HG03108 (cell line): Measurements from ENCODE around the gene ANKRD23.

ENCODE experiments used
- ATAC-seq: cut with Tn5 transposase; IDR thresholded peaks from one replicate; pipeline ENCODE4 v1.9.1; 2021; ENCODE audit warnings: moderate library complexity; ENCODE audit not compliant: unreplicated experiment

The ANKRD23 gene

DNA sequence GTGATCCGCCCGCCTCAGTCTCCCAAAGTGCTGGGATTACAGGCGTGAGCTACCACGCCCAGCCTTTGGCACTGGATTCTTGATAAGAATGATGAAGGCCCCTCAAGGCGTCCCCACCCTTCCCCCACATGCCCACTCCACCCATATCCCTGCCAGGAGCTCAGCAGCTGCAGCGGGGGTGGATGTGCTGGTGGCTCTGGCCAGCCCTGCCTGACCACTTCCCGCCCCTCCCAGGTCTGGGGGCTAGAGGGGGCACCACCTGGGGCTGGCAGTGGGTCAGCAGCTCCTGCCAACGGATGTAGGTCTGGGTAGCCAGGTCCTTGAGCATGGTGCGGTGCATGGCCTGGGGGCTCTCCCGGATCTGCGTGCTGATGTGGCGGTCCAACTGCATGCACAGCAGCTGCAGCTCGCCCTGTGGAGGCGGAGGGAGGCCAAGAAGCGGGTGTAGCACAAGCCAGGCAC, 33.8 kb upstream of the ANKRD23 start:
- no peak for ATAC-seq

DNA sequence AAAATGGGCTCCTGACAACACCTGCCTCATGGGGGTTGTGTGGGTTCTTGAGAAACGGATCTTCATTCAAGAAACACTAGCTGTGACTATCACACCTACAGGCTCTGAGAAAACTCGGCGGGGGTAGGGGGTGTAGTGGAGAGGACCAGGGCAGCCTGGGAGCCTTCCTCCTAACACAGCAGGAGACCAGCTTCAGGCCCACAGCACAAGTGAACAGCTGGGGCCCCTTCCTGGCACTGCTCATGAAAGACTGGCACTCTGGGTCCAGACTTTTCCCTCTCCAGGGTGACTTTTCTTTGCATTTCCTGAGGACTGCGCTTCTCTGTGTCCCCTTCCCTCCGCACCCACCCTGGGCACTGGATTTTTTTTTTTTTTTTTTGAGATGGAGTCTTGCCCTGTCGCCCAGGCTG, 33.2 kb upstream of the ANKRD23 start:
- ATAC-seq: no peak

DNA sequence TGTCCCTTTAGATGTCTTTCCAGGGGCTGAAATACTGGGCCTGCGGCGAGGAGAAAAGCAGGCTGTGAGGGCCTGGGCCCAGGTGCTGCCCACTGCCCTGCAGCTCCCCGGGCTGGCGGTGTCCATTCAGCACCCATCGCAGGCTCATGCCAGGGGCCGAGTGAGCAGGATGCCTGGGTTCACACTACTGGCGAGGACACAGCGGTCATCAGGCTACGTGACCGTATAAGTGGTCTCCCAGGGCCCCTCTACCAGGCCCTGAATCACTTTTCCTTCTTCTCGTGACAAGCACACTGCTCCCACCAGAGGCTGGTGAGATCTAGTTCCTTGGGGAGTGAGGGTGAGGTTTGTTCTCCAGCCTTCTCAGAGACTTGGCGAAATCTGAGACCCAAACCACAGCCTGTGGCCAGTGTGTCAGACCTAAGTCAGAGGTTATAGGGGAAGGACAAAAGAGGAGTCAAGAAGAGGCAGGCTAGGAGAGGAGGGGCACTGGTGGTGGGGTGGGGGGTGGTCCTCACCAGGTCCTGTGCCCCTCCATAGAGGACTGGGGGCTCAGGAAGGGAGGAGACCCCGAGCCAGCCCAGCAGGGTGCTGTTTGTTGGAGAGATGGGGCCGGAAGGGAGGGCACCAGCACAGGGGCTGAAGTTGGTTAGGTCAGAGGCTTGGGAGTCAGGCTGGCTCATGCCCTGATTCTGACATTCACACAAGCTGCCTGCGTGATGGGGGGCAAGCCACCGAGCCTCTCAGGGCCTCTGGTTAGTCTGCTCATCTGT, 32.6 kb upstream of the ANKRD23 start:
- no peak for ATAC-seq

DNA sequence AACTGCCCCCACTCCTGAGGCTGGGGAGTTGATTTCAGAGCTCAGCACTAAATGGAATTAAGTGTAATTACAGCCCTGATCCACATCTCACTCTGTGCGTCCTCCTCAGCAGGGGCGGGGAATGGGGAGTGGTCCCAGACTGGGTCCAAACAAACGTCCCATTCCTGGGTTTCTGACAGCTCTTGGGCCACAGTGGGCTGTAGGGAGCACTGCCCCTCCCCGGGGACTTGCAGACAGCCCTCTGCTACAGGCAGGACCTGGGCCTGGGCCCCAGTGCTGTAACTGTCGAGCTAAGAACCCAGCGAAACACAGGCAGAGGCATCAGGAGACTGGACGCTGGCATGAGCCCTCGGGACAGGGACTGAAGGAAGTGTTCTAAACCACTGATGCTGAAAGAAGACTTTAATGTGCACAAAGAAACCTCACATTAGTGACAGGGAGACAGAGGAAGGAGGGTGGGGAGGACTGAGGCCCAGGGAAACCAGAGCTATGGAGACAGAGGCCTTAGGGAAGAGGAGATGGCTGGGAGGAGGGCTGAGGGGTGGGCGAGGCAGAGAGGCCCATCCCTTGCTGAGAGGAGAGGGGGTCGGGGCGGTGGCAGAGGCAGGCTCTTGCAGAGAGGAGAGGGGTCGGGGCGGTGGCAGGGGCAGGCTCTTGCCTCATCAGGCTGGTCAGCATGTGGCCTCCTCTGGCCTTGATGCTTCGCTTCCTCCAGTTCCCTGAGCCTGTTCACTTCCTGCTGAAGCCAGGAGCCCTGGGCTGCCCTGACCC, 31.9 kb upstream of the ANKRD23 start:
- ATAC-seq: no peak

DNA sequence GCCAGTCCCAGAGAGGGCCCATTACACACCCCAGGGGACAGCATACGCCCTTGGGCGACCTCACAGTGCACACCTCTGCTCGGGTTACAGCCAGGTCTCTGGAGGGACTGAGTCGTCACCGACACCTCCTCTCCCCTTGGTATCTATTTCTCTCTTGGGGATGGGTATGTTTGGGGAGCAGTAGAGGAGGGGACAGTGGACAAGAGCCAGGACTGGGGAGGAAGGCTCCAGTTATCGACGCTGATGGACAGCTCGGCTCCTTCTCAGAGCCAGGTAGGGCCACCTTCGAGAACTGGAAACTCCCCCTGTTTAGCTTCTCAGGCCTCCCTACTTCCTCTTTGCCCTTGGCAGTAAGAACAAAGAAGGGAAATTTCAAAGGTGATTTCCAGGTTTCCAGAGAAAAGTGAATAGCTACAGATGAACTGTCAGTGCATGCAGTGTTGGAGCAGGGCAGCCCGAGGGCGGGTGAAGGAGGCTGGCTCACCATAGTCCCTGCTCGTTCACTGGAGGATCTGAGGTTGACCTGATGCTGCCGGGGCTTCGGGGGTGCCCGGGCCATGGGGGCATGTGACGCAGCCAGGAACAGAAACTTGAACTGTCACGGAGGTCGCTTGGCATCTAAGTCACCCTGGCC, 30.5 kb upstream of the ANKRD23 start:
- ATAC-seq: peak; percentile 44

DNA sequence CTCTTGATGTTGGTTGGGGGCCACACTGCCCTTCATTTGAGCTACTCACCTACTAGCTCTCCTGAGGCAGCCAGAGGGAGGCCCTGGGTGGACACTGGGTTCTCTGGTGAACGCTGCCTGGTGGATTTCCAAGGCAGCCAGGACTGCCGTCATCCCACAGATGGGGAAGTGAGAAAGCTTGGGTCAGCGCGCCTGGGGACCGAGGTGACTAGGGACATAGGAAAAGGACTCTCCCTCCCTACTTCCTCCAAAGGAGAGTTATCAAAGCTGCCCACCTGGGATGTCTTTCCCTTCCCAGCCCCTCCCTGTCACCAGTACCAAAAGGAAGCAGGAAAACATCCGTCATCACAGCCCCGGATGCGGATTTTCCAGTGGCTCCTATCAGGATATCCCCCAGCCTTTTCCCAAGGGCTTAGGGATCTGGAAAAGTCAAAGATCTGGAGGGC, 29.9 kb upstream of the ANKRD23 start:
- no peak for ATAC-seq

DNA sequence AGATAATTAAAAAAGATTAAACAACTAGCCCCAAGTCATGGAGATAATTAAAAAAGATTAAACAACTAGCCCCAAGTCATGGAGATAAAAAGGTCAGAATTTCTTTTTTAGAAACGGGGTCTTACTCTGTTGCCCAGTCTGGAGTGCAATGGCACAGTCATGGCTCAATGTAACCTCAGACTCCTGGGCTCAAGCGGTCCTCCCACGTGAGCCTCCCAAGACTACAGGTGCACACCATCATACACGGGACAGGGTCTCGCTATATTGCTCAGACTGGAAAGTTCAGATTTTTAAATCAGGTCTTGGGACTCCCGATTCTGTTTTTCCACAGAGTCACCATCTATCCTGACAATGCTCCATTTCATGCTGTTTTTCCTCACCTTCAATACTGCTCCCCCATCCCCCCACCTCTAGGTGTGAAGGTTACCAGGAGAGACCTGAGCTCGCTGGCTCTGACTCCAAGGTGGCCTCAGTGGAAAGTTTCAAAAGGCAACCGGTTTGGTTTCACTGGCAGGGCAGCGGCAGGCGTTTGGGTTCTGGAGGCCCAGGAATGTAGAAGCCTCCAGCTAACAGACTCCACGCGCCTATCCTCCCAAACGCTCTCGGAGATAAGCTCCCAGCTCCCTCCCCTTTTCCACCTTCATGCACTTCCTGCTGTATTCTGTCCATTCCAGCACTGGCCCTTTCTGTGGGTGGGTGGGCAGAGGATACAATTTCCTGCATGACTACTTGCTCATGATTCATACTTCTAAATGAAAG, 28.9 kb upstream of the ANKRD23 start:
- ATAC-seq: no peak

DNA sequence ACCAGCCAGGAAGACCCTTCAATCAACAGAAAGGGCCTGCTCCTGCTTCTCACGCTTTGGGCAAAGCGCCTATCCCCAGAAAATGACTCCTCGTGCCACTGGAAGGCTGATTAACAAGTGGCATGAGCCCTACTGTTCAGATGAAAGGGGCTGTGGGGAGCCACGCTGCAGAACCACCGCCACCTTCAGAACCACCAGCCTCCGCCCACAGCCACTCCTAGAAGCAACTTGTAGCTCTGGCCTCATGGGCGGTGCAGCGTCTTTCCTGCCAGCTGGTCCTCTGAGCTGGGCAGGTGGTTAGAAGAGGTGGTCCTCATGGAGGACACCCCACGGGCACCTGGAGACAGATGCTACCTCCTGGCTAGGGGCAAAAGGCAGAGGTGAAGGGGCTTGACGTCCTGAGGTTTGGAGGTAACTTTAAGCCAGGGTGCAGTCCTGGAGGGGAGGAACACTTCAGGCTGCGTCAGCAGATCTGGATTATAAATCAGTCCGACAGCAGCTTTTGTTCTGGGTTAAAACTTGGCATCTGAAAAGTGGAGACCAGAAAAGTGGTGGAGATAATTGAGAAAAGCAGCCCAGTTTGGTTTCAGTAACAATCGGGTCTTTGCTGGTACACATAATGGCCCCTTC, 26.9 kb upstream of the ANKRD23 start:
- no peak for ATAC-seq

DNA sequence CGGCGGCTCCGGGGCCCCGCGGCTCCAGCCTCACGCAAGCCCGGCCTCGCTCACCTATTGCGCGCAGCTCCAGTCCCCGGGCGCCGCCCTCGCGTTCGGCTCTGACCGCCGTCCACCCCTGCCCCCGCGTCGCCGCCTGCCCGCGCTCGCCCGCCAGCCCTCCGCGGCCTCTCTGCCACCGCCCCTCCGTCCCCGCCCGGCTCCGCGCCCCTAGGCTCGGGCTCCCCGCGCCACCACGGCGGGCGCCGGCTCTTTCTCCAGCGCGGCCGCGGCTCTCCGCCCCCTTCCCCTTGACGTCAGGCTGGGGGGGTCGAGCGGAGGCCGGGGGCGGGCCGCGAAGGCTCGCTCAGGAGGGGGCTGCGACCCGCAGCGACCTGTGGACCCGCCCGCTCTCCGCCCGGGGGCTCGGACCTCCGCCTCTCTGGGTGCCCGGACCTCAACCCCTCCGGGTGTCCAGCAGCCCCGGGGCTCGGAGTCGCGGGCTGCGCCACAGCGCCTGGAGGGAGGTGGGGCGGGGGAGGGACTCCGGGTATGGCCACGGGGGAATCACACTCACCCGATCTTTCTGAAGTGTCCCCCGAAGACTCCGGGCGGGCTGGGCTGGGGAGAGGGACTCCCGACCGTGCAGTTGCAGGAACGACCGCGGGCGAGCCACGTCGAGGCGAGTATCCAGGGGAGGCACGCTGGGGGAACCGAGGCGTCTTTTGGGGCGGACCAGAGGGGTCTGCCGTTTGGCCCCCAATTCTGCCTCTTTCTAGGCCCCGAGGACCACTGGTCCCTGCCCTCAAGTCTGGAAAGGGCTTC, 26.2 kb upstream of the ANKRD23 start, which contains the start of gene SEMA4C:
Gene SEMA4C, minus strand, starts transcription at position 259 of the 804 bp plus-strand sequence. CDS start 2,194 bp downstream, outside the sequence.
- no peak for ATAC-seq

DNA sequence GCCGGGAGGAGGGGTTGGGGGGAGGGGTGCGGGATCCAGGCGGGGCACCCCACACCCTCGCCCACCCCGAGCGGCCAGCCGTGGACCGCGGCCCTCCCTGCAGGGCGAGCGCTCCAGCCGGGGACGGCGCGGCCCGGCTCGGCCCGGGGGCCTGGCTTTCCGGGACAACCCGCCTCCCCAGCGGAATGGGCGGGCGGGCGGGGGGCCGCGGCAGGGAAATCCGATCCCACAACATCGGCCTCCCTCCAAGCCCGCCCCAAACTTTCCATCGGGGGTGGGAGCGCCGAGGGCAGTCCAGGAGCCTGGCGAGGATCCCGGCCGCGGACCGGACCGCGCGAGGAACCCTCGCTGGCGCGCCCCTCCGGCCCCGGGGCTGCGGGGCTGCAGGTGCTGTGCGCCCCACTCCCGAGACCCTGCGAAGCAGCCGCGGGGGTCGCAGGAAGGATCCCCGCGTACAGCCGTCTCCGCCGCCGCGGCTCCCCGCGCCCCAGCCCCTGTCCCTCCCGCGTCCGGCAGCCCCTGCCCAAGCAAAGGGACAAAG, 25.5 kb upstream of the ANKRD23 start:
- no peak for ATAC-seq

DNA sequence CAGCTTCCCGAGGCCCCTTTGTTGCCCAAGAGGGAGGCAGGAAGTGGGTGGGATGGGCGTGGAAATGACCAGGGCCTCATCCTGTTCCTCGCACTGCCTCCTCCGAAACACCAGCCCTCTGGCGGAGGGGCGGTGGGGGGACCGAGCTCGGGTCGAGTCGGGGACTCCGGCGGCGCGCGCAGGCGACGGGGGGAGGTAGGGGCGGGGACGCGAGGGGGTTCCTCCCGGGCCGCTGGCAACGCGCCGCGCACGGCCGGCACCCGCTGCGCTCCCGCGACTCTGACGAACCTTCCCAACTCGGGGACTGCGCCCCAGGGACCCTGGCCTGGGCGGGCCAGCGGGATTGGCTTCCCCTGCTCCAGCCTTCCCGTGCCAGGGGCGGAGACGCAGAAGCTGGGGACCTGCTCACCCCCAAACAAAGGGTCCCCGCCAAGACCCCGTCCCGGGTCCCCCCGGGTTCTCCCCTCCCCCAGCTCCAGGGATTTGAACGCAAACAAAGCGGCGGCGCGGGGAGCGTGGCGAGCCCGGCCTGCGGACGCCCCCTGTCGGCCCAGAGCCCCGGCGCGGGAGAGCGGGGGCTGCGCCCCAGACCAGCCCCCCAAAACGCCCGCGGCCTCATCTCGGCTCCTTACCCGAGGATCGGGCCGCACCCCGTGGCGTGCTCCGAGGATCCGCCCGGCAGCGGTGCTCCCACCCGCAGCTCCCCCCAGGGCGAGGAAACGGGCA, 24.9 kb upstream of the ANKRD23 start:
- no peak for ATAC-seq

DNA sequence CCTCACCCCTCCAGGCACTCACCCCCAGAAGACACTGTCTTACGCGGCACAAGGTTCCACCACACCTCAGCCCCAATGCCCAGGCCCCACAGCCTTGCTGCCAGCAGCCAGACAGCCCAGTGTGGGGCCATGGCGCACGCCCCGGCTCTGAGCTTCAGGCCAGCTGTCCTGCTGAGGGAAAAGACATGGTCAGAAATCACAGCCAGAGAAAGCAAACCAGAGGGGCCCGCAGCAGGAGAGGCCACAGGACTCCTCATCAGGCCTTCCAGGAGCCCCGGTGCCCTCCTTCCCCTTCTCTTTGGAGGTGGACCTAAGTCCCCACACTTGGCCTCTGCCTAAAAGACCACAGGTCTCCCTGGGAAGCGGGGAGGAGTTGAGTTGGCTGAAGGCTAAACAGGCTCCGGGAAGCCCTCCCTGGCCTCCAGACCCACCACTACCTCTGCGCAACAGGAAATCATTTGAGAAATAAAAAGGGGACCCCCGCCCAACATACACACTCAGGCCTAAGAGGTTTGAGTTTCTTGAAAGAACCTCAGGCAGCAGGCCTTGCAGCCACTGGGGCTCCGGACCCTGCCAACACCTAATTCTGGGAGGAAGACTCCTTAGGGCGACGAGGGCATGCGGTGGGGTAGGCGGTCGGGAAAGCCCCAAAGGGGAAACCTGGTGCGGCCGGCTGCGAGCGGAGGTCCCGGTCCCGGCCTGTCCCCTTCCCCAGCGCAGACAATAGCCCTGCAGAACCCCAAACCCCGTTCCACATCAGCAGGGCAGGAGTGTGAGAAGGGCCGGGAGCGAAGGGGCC, 24.1 kb upstream of the ANKRD23 start:
- no peak for ATAC-seq

DNA sequence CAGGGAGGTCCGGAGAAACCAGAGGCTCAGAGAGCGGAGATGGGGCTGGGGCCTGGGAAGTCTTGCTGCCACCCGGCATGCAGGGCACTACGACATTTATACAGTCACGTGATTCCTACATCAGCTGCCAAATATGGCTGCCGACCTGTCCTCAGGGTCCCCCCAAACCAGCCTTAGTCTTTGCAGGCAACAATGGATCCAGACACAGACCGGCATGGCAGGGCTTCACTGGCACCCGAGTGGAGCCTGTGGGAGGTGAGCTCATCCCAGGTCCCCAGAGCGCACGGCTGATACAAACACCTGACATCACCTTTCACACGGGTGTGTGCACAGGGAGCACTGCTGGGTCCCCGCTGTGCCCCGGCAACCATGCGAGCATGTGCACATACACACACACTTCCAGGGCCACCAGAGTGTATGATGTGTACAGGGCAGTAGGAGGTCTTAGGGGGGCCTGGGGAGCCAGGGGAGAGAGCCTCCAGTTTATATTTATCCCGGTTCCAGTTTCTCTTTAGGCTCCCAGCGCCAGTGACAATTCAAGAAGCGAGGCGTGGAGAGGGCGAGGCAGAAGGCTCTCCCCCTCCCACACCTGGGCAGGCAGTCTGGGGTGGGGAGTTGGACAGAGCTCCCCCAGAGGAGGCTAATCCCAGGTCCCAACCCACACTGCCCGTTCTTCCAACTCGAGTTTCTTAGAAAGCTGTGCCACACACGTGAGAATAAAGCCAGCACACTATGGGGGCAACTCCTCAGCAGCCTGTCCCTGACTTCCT, 23.4 kb upstream of the ANKRD23 start:
- no peak for ATAC-seq

DNA sequence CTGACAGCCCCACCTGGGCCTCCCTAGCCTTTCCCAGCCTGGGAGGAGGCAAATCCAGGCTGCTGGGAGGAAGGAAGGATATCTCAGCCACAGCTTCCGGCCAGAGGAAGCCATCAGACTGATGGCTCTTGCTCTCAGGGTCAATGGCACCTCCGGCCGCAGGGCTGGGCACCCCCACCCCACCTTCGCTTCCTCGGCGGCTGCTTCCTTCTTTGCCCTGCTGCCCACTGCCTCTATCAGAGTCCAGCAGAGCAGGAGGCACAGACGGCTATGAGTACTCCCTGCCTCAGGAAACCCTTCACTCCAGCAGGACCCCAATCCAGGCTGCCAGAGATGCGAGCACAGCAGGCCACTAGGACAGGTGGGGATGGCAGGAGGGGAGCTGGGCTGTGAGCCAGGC, 22.8 kb upstream of the ANKRD23 start:
- no peak for ATAC-seq

DNA sequence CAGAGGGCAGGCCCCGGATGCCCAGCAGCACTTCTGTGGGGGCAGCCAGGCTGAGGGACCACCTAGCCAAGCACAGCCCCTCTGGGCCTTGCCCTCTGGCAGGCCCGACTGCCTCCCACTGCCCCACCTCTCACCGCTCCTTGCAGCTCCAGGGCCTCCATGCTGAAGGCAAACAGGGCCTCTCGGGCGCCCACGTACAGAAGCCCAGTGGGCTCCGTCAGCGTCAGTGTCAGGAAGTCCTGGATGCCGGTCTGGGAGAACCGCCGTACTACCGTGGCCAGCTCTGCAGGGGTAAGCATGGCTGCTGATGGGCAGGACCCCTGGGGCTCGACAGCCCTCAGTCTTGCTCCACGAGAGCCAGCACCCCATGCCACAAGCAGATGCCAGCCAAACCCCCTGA, 22.3 kb upstream of the ANKRD23 start:
- no peak for ATAC-seq

DNA sequence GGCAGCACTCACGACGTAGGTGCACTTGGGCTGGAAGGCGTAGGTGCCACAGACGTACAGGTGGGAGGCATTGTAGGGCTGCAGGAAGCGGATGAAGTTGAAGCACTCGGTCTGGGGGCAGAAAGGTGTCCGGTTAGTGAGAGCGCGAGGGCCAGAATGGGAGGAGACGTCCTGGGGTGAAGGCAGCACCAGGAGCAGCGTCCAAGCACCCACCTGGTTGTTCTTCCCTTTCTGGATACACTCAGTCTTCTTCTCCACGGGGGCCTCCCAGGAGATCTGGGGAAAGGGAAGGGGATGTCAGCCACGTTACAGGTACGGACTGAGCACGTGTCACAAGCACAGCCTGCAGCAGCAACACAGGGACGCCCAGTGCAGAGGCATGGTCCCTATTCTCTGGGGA, 21.8 kb upstream of the ANKRD23 start:
- ATAC-seq: no peak
